ENCODE results near the gene NPL.

Gene NPL

DNA sequence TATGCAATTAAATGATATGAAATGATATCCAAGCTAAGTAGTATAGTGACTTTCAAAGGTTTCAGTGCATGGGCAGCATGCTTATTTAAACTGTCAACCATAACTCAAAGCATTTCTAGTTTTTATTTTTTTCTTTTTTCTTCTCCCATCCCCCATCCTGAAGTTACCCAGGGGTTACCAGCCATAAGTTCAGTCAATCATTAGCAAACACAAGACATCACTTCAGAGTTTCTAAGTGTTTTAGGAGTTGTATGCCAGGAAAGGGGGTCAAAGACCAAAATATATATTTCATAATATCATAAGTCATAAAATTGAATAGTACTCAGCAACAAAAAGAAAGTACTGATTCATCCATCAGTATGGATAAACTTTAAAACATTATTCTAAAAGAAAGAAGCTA is 78.3 kb downstream of the NPL start:
- no peak for DNase-seq (ENCODE audit: low read depth)

DNA sequence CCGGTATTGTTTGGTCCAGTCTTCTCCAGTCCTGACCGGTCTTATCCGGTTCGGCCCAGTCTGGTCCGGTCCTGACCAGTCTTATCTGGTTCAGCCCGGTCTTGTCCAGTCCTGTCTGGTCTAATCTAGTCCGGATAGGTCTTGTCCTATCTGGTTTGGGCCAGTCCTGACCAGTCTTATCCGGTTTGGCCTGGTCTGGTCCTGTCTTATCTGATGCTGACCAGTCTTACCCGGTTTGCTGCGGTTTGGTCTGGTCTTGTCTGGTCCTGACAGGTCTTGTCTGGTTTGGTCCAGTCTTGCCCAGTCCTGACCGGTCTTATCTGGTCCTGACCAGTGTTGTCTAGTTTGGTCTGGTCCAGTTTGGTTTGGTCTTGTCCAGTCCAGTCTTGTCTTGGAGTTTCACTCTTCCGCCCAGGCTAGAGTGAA is 79.7 kb downstream of the NPL start:
- DNase-seq (ENCODE audit: low read depth), result no peak

DNA sequence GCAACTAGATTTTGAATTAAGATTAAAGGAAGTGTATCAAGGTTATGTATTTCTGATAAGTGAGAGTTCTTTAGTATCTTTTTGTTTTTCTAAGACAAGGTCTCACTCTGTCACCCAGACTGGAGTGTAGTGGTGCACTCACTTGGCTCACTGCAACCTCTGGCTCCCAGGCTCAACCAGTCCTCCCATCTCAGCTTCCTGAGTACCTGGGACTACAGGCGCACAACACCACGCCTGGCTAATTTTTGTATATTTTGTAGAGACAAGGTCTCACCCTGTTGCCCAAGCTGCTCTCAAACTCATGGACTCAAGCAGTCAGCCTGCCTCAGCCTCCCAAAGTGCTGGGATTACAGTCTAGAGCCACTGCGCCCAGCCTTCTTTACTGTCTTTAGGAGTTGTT is 83.3 kb downstream of the NPL start:
- DNase-seq (ENCODE audit: low read depth), result no peak

DNA sequence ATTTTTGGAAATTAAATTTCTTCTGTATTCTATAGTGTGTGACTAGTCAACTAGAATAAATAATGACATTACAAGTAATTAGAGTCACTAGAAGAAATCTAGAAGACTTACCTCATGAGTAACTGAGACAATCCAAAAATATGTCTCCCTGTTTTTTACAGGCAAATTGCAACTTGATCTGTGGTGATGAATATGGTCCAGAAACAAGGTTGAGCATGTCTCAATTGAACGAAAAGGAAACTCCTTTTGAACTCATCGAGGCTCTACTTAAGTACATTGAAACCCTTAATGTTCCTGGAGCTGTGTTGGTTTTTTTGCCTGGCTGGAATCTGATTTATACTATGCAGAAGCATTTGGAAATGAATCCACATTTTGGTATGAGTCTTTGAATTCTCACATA is 86.3 kb downstream of the NPL start:
- DNase-seq (ENCODE audit: low read depth), result no peak

DNA sequence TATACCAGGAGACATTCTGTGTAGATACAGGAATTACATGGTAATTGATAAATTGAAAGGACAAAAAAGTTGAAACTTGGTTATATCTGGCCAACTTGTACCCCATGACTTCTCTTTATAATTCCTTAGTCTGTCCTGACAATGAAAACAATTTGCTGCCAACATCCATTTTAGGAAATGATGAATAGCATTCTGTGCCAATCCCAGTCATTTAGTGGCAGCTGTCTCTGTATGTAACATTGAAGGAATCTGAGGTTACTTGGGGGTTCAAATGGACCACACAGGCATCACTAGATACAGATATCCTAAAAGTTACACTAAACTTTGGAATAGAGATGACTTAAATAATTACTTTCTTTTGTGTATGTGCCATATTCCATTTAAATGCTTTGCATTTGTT is 87.8 kb downstream of the NPL start:
- no peak for DNase-seq (ENCODE audit: low read depth)

DNA sequence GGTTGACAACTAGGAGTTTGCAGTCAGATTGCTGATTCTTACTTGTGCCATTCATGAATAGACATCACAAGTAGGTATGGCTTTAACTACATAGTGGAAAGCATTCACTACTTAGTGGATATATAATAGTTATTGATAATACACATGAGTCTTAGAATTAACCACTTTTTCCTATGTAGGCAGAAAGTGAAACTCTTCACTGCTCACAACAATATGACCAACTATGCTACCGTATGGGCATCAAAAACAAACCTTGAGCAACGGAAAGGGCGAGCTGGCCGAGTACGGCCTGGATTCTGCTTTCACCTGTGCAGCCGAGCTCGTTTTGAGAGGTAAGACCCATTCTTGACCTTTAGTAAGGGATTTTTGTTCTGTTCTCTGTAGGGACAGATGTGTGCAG is 88.3 kb downstream of the NPL start:
- no peak for DNase-seq (ENCODE audit: low read depth)
